Measurements from ENCODE around the gene RSPH10B2.
A peak's percentile ranks its signal among the peaks of the same experiment; 100 is the strongest.
"Not testable (repeated sequence)": the region's sequence is repeated elsewhere in the genome, so short reads cannot be mapped to it uniquely, and the experiment has no call there.

Gene RSPH10B2

GRCh38 chr7:6781581-6781980 lies 27.7 kb downstream of the RSPH10B2 start:
- DNase-seq: not testable (repeated sequence)

GRCh38 chr7:6789353-6789752 lies 35.5 kb downstream of the RSPH10B2 start:
- not testable (repeated sequence) for DNase-seq

GRCh38 chr7:6792113-6792872 lies 38.4 kb downstream of the RSPH10B2 start:
- not testable (repeated sequence) for DNase-seq

- DNase-seq: not testable (repeated sequence)
Measured at GRCh38 chr7:6794276-6794675, 40.4 kb downstream of the RSPH10B2 start.

- not testable (repeated sequence) for DNase-seq
Measured at GRCh38 chr7:6797218-6797617, 43.3 kb downstream of the RSPH10B2 start.

GRCh38 chr7:6798047-6798446 lies 44.1 kb downstream of the RSPH10B2 start:
- DNase-seq: not testable (repeated sequence)

GRCh38 chr7:6799887-6800286 lies 46.0 kb downstream of the RSPH10B2 start:
- not testable (repeated sequence) for DNase-seq

GRCh38 chr7:6800331-6800730 lies 46.4 kb downstream of the RSPH10B2 start:
- DNase-seq: not testable (repeated sequence)

GRCh38 chr7:6807393-6807918 lies 53.6 kb downstream of the RSPH10B2 start:
- DNase-seq: not testable (repeated sequence)

- not testable (repeated sequence) for DNase-seq
Measured at GRCh38 chr7:6807959-6808358, 54.1 kb downstream of the RSPH10B2 start.

- not testable (repeated sequence) for DNase-seq
Measured at GRCh38 chr7:6813011-6813410, 59.1 kb downstream of the RSPH10B2 start.

- not testable (repeated sequence) for DNase-seq
Measured at GRCh38 chr7:6815470-6815869, 61.6 kb downstream of the RSPH10B2 start.

- not testable (repeated sequence) for DNase-seq
Measured at GRCh38 chr7:6821622-6822021, 67.7 kb downstream of the RSPH10B2 start.

- DNase-seq: not testable (repeated sequence)
Measured at GRCh38 chr7:6825236-6826125, 71.6 kb downstream of the RSPH10B2 start.

- peak; percentile 8 to 95 (median 72) for DNase-seq
Measured at GRCh38 chr7:6826151-6826550, 72.2 kb downstream of the RSPH10B2 start, which contains the start of gene CCZ1B. Gene CCZ1B, minus strand, starts transcription at chr7:6826275. Its CDS starts 78 bp downstream, at chr7:6826197.

- peak in 10 of 58 donors; percentile 0 to 33 (median 2) for DNase-seq
Measured at GRCh38 chr7:6827180-6827579, 73.3 kb downstream of the RSPH10B2 start.

- not testable (repeated sequence) for DNase-seq
Measured at GRCh38 chr7:6829616-6830015, 75.7 kb downstream of the RSPH10B2 start.

GRCh38 chr7:6830026-6830425 lies 76.1 kb downstream of the RSPH10B2 start:
- DNase-seq: not testable (repeated sequence)

- no peak for DNase-seq
Measured at GRCh38 chr7:6831018-6831725, 77.3 kb downstream of the RSPH10B2 start.

- no peak for DNase-seq
Measured at GRCh38 chr7:6833636-6834035, 79.7 kb downstream of the RSPH10B2 start.

GRCh38 chr7:6835521-6835920 lies 81.6 kb downstream of the RSPH10B2 start:
- not testable (repeated sequence) for DNase-seq

All from anterior cingulate cortex (tissue), 58 donors.